SK-N-SH (cell line): ENCODE measurements around the gene APBB2. TPM values are rescaled to one million over a fixed set of nuclear protein-coding genes. Genes with fewer than 3 reads are reported as not detected.

ENCODE experiments used
- CTCF ChIA-PET: fragments of 300-600, 350-600 bp; formaldehyde crosslinking; extraction: SDS; loops from one replicate; lab custom pipeline; 2021; lab: Yijun Ruan, JAX
- POLR2A ChIA-PET: fragments of 350-600 bp; sonication (Branson Sonifier 250); formaldehyde crosslinking; extraction: SDS; loops from one replicate; lab custom pipeline; 2020; ENCODE audit warnings: antibody characterized with exemption, inconsistent platforms; lab: Yijun Ruan, JAX
- DNase-seq: peaks from one replicate; pipeline ENCODE4 v3.0.0; 2012
- H2AFZ ChIP-seq: fragments of 200-600 bp; sonication (generic); 2 replicates; pipeline ENCODE4 v1.8.1; 2016; ENCODE audit warnings: antibody characterized with exemption, mild to moderate bottlenecking, low read depth
- H3F3A ChIP-seq: fragments of 200-600 bp; sonication (generic); replicated peaks from 2 replicates; pipeline ENCODE3; 2016; ENCODE audit warnings: antibody characterized with exemption, mild to moderate bottlenecking; ENCODE audit not compliant: insufficient read depth
- H3K27ac ChIP-seq, 2 experiments: fragments of 200-500 bp in 1 of 2; fragments of 200-600 bp in 1 of 2; sonication (Bioruptor generic) in 1 of 2; sonication (generic), shearing (Covaris generic) in 1 of 2; 2 replicates each; pipeline versions ENCODE4 v1.5.1 to v1.6.1; 2014 to 2016; ENCODE audit warnings: low read depth in 2 of 2, inconsistent platforms in 1 of 2, low read length in 1 of 2, mild to moderate bottlenecking in 1 of 2, mixed read lengths in 1 of 2
- H3K27me3 ChIP-seq: fragments of 200-600 bp; sonication (generic), shearing (Covaris generic); 2 replicates; pipeline ENCODE4 v1.6.1; 2016; ENCODE audit warnings: mixed run types; ENCODE audit not compliant: insufficient read depth
- H3K36me3 ChIP-seq, 2 experiments: fragments of 200-500 bp in 1 of 2; fragments of 200-600 bp in 1 of 2; sonication (Bioruptor generic) in 1 of 2; sonication (generic) in 1 of 2; replicated peaks in 1 of 2; 2 replicates each; pipeline versions ENCODE3 to v1.5.1; 2014 to 2016; ENCODE audit warnings: low read length in 1 of 2, mild to moderate bottlenecking in 1 of 2; ENCODE audit not compliant: insufficient read depth in 2 of 2, control insufficient read depth in 1 of 2
- H3K4me1 ChIP-seq, 2 experiments: fragments of 200-500 bp in 1 of 2; fragments of 200-600 bp in 1 of 2; sonication (Bioruptor generic) in 1 of 2; sonication (generic), shearing (Covaris generic) in 1 of 2; 2 replicates each; pipeline versions ENCODE4 v1.5.1 to v1.6.1; 2014 to 2016; ENCODE audit warnings: low read depth in 1 of 2, low read length in 1 of 2, mixed run types in 1 of 2; ENCODE audit not compliant: insufficient read depth in 2 of 2, control insufficient read depth in 1 of 2
- H3K4me2 ChIP-seq: fragments of 200-600 bp; sonication (generic), shearing (Covaris generic); 2 replicates; pipeline ENCODE4 v1.6.1; 2017; ENCODE audit warnings: mixed run types
- H3K4me3 ChIP-seq, 2 experiments: fragments of 200-500 bp in 1 of 2; fragments of 200-600 bp in 1 of 2; sonication (Bioruptor generic) in 1 of 2; sonication (generic), shearing (Covaris generic) in 1 of 2; 2 replicates each; pipeline versions ENCODE4 v1.5.1 to v1.8.1; 2014 to 2016; ENCODE audit warnings: low read depth in 2 of 2, inconsistent platforms in 1 of 2, low read length in 1 of 2, mild to moderate bottlenecking in 1 of 2, mixed read lengths in 1 of 2, moderate library complexity in 1 of 2
- H3K79me2 ChIP-seq: fragments of 200-600 bp; sonication (generic); 2 replicates; pipeline ENCODE4 v1.8.1; 2017; ENCODE audit warnings: mild to moderate bottlenecking; ENCODE audit not compliant: insufficient read depth
- H3K9ac ChIP-seq: fragments of 200-600 bp; sonication (generic); 2 replicates; pipeline ENCODE4 v1.6.1; 2017; ENCODE audit warnings: mixed run types
- H3K9me2 ChIP-seq: fragments of 200-600 bp; sonication (generic); 2 replicates; pipeline ENCODE4 v1.6.1; 2017; ENCODE audit warnings: mixed run types
- H3K9me3 ChIP-seq: fragments of 200-600 bp; sonication (generic); 2 replicates; pipeline ENCODE4 v1.6.1; 2017; ENCODE audit warnings: mixed run types, mild to moderate bottlenecking, moderate library complexity
- H4K20me1 ChIP-seq: fragments of 200-600 bp; sonication (generic); 2 replicates; pipeline ENCODE4 v1.6.1; 2017; ENCODE audit warnings: mild to moderate bottlenecking, mixed run types; ENCODE audit not compliant: insufficient read depth
- ELF1 ChIP-seq: IDR thresholded peaks from 2 replicates; pipeline ENCODE4 v1.4.0; 2012
- EP300 ChIP-seq, 2 experiments: IDR thresholded peaks; 2 replicates each; pipeline versions ENCODE4 v1.4.0 to v1.6.1; 2012; ENCODE audit warnings: borderline replicate concordance in 1 of 2, low read depth in 1 of 2, low read length in 1 of 2
- EZH2phosphoT487 ChIP-seq: fragments of 200-600 bp; sonication (generic); IDR thresholded peaks from 2 replicates; pipeline ENCODE4 v1.6.1; 2017; ENCODE audit warnings: low read depth, mixed run types, mild to moderate bottlenecking, antibody characterized with exemption, moderate library complexity, borderline replicate concordance
- FOSL2 ChIP-seq: IDR thresholded peaks from 2 replicates; pipeline ENCODE4 v1.4.0; 2012; ENCODE audit warnings: low read depth, mild to moderate bottlenecking, moderate library complexity, borderline replicate concordance
- FOXJ3 ChIP-seq: sonication (generic); formaldehyde crosslinking; IDR thresholded peaks from 2 replicates; pipeline ENCODE4 v1.5.1; 2020; ENCODE audit warnings: mild to moderate bottlenecking, missing genetic modification reagents
- GATA2 ChIP-seq: sonication (generic); formaldehyde crosslinking; IDR thresholded peaks from 2 replicates; pipeline ENCODE4 v1.5.0; 2020; ENCODE audit warnings: mild to moderate bottlenecking, missing genetic modification reagents
- JUND ChIP-seq: IDR thresholded peaks from 2 replicates; pipeline ENCODE4 v1.4.0; 2012
- NRF1 ChIP-seq: IDR thresholded peaks from 2 replicates; pipeline ENCODE4 v1.6.1; 2012; ENCODE audit warnings: low read depth, mild to moderate bottlenecking, low read length
- POLR2AphosphoS5 ChIP-seq: IDR thresholded peaks from 2 replicates; pipeline ENCODE4 v1.6.1; 2012; ENCODE audit warnings: low read depth, low read length
- RAD21 ChIP-seq: IDR thresholded peaks from 2 replicates; pipeline ENCODE4 v1.6.1; 2012; ENCODE audit warnings: mild to moderate bottlenecking, low read length
- TCF12 ChIP-seq: IDR thresholded peaks from 2 replicates; pipeline ENCODE4 v1.4.0; 2012
- TEAD4 ChIP-seq: IDR thresholded peaks from 2 replicates; pipeline ENCODE4 v1.4.0; 2012; ENCODE audit warnings: mild to moderate bottlenecking, borderline replicate concordance; ENCODE audit not compliant: insufficient read depth
- USF2 ChIP-seq: fragments of 150-350 bp; IDR thresholded peaks from 2 replicates; pipeline ENCODE4 v1.6.1; 2017; ENCODE audit warnings: antibody characterized with exemption, low read length, low read depth, borderline replicate concordance
- YY1 ChIP-seq: IDR thresholded peaks from 2 replicates; pipeline ENCODE4 v1.4.0; 2012; ENCODE audit warnings: low read depth, mild to moderate bottlenecking
- WGBS: methylation state at CpG from one replicate; pipeline ENCODE4 v1.1.6; 2017; ENCODE audit warnings: low lambda C conversion rate; 5-methylcytosine and 5-hydroxymethylcytosine counted together
- polyA plus RNA-seq, 3 experiments: library from polyadenylated mRNA; depleted of rRNA; stranded (reverse); fragments of >200 nt; gene quantifications; 2 replicates each; pipeline ENCODE4 v1.2.3, GENCODE V29; 2012
- TF ChIP-seq, protein P1 (sequence below): fragments of 150-350 bp; IDR thresholded peaks from 2 replicates; pipeline ENCODE4 v1.6.1; 2016; ENCODE audit warnings: mild to moderate bottlenecking, low read depth, low read length
- TF ChIP-seq, protein P2 (sequence below): IDR thresholded peaks from 2 replicates; pipeline ENCODE4 v1.6.1; 2012; ENCODE audit warnings: mild to moderate bottlenecking, low read depth, low read length, moderate library complexity

Gene APBB2
- polyA plus RNA-seq, 1 of the 3 experiments (the other 2 are of a cell fraction) = 49.8 TPM

DNA sequence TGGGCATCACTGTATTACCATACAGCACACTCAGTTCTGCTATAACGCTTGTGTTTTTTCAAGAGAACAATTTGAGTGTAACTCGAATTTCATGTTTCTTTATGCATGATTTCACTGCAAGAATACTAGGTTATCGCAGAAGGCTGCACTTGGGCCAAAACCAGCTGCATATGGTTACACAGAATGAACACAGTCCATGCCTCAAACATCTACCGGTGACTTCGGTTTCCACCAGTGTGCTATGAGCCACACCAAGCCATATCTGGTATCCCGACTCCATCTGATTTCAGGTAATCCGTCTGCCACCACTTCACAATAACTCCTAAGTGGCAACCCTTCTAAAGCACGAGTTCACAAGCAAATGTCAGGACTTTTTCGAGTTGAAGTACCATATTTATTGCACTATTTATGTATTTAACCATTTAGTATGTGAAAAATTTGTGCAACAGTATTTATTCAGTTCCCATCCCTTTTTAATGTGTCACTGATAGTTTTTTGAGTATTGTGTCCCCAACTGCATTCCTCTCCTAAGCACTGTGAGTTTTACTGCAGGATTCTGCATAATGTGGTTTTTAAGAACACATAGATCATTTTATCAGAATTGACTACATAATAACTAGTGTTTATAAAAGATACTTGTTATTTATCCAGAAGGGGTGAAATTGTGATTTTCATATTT is 111.8 kb downstream of the APBB2 start:
- Histone ChIP-seq H2AFZ (no peak overlapping the region), H3K36me3 (peaks cover 0 to 11% of the 10 kb centered on the region in 2 experiments), H3K4me3 (no peak overlapping the region), H3K9me2 (no peaks in the 10 kb centered on the region), H3F3A (peaks cover 3% of the 10 kb centered on the region), H3K4me1 (no peaks in the 10 kb centered on the region), H3K79me2 (peaks cover 89% of the 10 kb centered on the region), H4K20me1 (0 out of 2 replicates have a peak, but pooled peaks cover 6% of the 10 kb centered on the region), H3K27ac (no peak overlapping the region), H3K9ac (no peak overlapping the region), H3K27me3 (no peaks in the 10 kb centered on the region), H3K9me3 (no peaks in the 10 kb centered on the region), H3K4me2 (no peak overlapping the region)
- CTCF ChIA-PET = interaction anchor here (0.7 kb wide), 1 partner anchor 112 kb away, joined by 3 read pairs; no protein-coding TSS in a partner anchor
- TF ChIP-seq USF2 = no peak
- no peak for TF ChIP-seq EZH2phosphoT487
- no peak for TF ChIP-seq EP300 (IDR thresholded peaks at IDR 0.05; ENCODE audit: borderline replicate concordance in 1 of 2, low read depth in 1 of 2, low read length in 1 of 2)
- TF ChIP-seq TEAD4 = no peak
- TF ChIP-seq, protein P1, sequence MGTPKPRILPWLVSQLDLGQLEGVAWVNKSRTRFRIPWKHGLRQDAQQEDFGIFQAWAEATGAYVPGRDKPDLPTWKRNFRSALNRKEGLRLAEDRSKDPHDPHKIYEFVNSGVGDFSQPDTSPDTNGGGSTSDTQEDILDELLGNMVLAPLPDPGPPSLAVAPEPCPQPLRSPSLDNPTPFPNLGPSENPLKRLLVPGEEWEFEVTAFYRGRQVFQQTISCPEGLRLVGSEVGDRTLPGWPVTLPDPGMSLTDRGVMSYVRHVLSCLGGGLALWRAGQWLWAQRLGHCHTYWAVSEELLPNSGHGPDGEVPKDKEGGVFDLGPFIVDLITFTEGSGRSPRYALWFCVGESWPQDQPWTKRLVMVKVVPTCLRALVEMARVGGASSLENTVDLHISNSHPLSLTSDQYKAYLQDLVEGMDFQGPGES = no peak
- no peak for TF ChIP-seq NRF1
- TF ChIP-seq, protein P2, sequence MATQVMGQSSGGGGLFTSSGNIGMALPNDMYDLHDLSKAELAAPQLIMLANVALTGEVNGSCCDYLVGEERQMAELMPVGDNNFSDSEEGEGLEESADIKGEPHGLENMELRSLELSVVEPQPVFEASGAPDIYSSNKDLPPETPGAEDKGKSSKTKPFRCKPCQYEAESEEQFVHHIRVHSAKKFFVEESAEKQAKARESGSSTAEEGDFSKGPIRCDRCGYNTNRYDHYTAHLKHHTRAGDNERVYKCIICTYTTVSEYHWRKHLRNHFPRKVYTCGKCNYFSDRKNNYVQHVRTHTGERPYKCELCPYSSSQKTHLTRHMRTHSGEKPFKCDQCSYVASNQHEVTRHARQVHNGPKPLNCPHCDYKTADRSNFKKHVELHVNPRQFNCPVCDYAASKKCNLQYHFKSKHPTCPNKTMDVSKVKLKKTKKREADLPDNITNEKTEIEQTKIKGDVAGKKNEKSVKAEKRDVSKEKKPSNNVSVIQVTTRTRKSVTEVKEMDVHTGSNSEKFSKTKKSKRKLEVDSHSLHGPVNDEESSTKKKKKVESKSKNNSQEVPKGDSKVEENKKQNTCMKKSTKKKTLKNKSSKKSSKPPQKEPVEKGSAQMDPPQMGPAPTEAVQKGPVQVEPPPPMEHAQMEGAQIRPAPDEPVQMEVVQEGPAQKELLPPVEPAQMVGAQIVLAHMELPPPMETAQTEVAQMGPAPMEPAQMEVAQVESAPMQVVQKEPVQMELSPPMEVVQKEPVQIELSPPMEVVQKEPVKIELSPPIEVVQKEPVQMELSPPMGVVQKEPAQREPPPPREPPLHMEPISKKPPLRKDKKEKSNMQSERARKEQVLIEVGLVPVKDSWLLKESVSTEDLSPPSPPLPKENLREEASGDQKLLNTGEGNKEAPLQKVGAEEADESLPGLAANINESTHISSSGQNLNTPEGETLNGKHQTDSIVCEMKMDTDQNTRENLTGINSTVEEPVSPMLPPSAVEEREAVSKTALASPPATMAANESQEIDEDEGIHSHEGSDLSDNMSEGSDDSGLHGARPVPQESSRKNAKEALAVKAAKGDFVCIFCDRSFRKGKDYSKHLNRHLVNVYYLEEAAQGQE = no peak
- TF ChIP-seq YY1 = no peak
- no peak for TF ChIP-seq GATA2 (CRISPR knock-in tag)
- TF ChIP-seq FOSL2 = no peak
- no peak for TF ChIP-seq TCF12
- TF ChIP-seq POLR2AphosphoS5 = no peak
- TF ChIP-seq JUND = no peak
- no peak for TF ChIP-seq FOXJ3 (CRISPR knock-in tag)
- no peak for TF ChIP-seq ELF1
- no peak for TF ChIP-seq RAD21
- POLR2A ChIA-PET = no interaction called here
- WGBS = 88% methylated on average over 9 of the region's 9 CpGs
- DNase-seq = no peak
